Measurements from ENCODE around the gene ZNF428.

Gene ZNF428

DNA sequence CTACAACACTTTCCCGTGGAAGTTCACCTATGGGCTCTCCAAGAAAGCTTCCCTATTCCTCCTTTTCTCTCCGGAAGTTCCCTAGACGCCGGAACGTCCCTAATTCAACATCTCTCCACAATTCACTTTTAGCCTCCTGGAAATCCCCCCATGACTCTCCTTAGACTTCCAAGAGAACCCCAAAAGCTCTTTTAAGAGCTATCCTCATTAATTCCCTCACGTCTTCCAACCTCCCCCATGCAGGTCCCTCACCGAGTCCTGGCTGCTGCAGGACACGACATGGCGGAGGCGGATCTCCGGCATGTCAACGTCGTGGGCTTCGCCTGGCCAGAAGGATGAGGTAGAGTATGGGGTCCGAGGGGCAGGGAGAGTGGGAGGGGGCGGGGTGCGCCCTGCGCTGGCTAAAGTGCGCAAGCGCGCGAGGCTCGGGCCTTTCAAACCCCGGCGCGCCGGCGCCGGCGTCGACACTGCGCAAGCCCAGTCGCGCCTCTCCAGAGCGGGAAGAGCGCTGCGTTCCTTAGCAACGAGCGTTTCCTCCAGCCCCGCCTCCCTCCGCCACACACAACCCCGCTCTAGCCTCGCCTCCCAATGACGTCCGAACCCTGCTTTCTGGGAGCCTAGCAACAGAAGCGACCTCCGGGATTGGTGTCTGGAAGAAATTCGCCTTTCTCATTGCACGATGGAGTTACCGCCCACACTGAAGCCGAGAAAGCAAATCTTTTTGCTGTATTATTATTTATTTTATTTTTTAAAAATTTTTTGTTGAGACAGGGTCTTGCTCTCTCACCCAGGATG, 44.1 kb downstream of the ZNF428 start, which contains the start of the genes PINLYP and XRCC1:
Gene PINLYP, plus strand, starts transcription at position 646 of the 795 bp plus-strand sequence. CDS start 1,391 bp downstream, outside the sequence.
Gene XRCC1, minus strand, starts transcription at position 372 of the 795 bp plus-strand sequence. Its CDS starts 69 bp downstream, at position 303.
- peak within 1 kb of the TSS; percentile 90 for H3K4me3 ChIP-seq (ENCODE audit: low read depth, low read length)
- peak; percentile 88 for DNase-seq (ENCODE audit: low read depth)
- TF ChIP-seq, protein P1, sequence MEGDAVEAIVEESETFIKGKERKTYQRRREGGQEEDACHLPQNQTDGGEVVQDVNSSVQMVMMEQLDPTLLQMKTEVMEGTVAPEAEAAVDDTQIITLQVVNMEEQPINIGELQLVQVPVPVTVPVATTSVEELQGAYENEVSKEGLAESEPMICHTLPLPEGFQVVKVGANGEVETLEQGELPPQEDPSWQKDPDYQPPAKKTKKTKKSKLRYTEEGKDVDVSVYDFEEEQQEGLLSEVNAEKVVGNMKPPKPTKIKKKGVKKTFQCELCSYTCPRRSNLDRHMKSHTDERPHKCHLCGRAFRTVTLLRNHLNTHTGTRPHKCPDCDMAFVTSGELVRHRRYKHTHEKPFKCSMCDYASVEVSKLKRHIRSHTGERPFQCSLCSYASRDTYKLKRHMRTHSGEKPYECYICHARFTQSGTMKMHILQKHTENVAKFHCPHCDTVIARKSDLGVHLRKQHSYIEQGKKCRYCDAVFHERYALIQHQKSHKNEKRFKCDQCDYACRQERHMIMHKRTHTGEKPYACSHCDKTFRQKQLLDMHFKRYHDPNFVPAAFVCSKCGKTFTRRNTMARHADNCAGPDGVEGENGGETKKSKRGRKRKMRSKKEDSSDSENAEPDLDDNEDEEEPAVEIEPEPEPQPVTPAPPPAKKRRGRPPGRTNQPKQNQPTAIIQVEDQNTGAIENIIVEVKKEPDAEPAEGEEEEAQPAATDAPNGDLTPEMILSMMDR (IDR thresholded peaks at IDR 0.05; ENCODE audit: control insufficient read depth, extremely low read depth, insufficient read depth), result no peak

GRCh38 chr19:43574424-43575155, 44.8 kb downstream of the ZNF428 start:
- TF ChIP-seq, protein P1 (IDR thresholded peaks at IDR 0.05; ENCODE audit: control insufficient read depth, extremely low read depth, insufficient read depth), result no peak
- peak overlapping the region; percentile 90 for H3K4me3 ChIP-seq (ENCODE audit: low read depth, low read length)
- no peak for DNase-seq (ENCODE audit: low read depth)

DNA sequence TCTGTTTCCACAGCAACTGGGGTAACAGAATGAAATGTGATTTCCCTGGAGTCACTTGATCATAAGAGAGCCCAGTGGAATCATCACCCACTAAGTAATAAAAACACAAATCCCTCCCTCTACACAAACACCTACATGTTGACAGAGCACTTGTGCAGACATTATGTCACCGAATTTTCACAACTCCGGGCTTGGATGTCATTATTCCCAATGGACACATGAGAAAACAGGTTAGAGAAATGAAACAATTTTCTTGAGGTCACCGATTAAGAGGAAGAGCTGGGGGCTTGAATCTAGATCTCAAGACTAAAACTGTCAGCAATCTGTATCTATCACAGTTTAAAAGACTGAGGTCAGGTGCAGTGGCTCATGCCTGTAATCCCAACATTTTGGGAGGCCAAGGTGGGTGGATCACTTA, 47.2 kb downstream of the ZNF428 start:
- H3K4me3 ChIP-seq (ENCODE audit: low read depth, low read length), result no peak overlapping the region
- TF ChIP-seq, protein P1 (IDR thresholded peaks at IDR 0.05; ENCODE audit: control insufficient read depth, extremely low read depth, insufficient read depth), result no peak
- no peak for DNase-seq (ENCODE audit: low read depth)

DNA sequence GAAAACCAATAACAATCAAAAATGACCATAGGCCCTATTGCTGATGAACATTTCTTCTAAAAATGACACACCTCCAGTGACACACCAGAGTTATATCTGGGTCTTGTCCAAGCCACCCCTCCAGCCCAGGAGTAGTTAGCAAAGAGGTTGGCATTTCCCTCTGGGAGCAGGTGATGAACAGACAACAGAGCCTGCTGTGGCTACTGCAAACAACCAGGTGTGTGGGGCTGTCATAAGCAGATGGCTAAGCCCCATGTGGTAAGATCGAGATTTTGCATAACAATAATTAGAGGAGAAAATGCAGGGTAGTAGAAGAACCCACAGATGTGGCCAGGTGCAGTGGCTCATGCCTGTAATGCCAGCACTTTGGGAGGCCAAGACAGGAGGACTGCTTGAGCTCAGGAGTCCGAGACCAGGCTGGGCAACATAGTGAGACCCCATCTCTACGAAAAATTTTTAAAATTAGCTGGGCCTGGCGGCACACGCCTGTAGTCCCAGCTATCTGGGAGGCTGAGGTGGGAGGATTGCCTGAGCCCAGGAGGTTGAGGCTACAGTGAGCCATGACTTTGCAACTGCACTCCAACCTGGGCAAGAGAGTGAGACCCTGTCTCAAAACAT, 49.1 kb downstream of the ZNF428 start:
- H3K4me3 ChIP-seq (ENCODE audit: low read depth, low read length), result no peak overlapping the region
- TF ChIP-seq, protein P1 (IDR thresholded peaks at IDR 0.05; ENCODE audit: control insufficient read depth, extremely low read depth, insufficient read depth), result no peak
- no peak for DNase-seq (ENCODE audit: low read depth)

GRCh38 chr19:43569657-43570056, 49.8 kb downstream of the ZNF428 start:
- DNase-seq (ENCODE audit: low read depth), result no peak
- TF ChIP-seq, protein P1 (IDR thresholded peaks at IDR 0.05; ENCODE audit: control insufficient read depth, extremely low read depth, insufficient read depth), result no peak
- H3K4me3 ChIP-seq (ENCODE audit: low read depth, low read length), result no peak overlapping the region

- TF ChIP-seq, protein P1 (IDR thresholded peaks at IDR 0.05; ENCODE audit: control insufficient read depth, extremely low read depth, insufficient read depth), result no peak
- H3K4me3 ChIP-seq (ENCODE audit: low read depth, low read length), result no peak overlapping the region
- DNase-seq (ENCODE audit: low read depth), result no peak
Observed at GRCh38 chr19:43564800-43565199, 54.6 kb downstream of the ZNF428 start.
